IPS-15b (cell line): ENCODE data around the gene FGGY.
A peak's percentile ranks its signal among the peaks of the same experiment; 100 is the strongest.
"Not testable (repeated sequence)": the region's sequence is repeated elsewhere in the genome, so short reads cannot be mapped to it uniquely, and the experiment has no call there.

Experiments used
- H3K27me3 ChIP-seq: one replicate; pipeline ENCODE4 v1.6.1; 2013; ENCODE audit warnings: low read length; ENCODE audit not compliant: control insufficient read depth, insufficient read depth
- H3K36me3 ChIP-seq: one replicate; pipeline ENCODE4 v1.6.1; 2013; ENCODE audit warnings: low read length; ENCODE audit not compliant: control insufficient read depth, insufficient read depth
- H3K4me1 ChIP-seq: one replicate; pipeline ENCODE4 v1.6.1; 2013; ENCODE audit warnings: mild to moderate bottlenecking, low read length; ENCODE audit not compliant: control insufficient read depth, insufficient read depth
- H3K4me3 ChIP-seq: one replicate; pipeline ENCODE4 v1.5.1; 2013; ENCODE audit warnings: low read depth, low read length
- H3K9ac ChIP-seq: one replicate; pipeline ENCODE4 v1.6.1; 2013; ENCODE audit warnings: low read depth, mild to moderate bottlenecking, low read length
- H3K9me3 ChIP-seq: one replicate; pipeline ENCODE4 v1.6.1; 2013; ENCODE audit warnings: mild to moderate bottlenecking, low read length; ENCODE audit not compliant: control insufficient read depth, insufficient read depth

Gene FGGY

GRCh38 chr1:59641836-59642235, 344.9 kb downstream of the FGGY start:
- Histone ChIP-seq H3K9ac (no peak overlapping the region), H3K9me3 (no peaks in the 10 kb centered on the region)

DNA sequence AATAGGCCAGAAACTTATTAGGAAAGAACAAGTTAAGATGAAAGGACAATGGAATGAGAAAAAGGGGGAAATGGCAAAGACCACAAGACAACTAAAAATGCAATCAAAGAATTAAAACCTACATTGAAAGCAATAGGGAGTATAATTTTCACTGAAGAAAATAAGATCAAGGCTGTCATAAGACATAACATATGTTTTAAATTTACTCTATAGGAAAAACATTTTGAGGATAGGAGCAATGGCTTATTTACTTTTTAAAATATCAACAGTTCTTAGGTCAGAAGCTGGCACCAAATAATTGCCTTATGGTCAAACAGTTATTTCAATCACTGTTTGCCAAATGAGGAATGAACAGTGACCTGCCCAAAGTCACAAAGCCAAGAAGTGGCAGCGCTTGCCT, 346.6 kb downstream of the FGGY start:
- H3K9ac ChIP-seq, result no peak overlapping the region
- no peaks in the 10 kb centered on the region for H3K9me3 ChIP-seq
- no peak overlapping the region for H3K4me3 ChIP-seq
- H3K36me3 ChIP-seq, result no peaks in the 10 kb centered on the region
- no peaks in the 10 kb centered on the region for H3K4me1 ChIP-seq
- H3K27me3 ChIP-seq, result no peaks in the 10 kb centered on the region

More at GRCh38 chr1:59641836-59642235, 344.9 kb downstream of the FGGY start:
- Histone ChIP-seq H3K4me3 (no peak overlapping the region), H3K27me3 (no peaks in the 10 kb centered on the region), H3K4me1 (no peaks in the 10 kb centered on the region), H3K36me3 (no peaks in the 10 kb centered on the region)

GRCh38 chr1:59645893-59646292, 349.0 kb downstream of the FGGY start:
- Histone ChIP-seq H3K9ac (no peak overlapping the region), H3K27me3 (no peaks in the 10 kb centered on the region), H3K9me3 (no peaks in the 10 kb centered on the region), H3K4me1 (no peaks in the 10 kb centered on the region), H3K36me3 (no peaks in the 10 kb centered on the region), H3K4me3 (no peak overlapping the region)

DNA sequence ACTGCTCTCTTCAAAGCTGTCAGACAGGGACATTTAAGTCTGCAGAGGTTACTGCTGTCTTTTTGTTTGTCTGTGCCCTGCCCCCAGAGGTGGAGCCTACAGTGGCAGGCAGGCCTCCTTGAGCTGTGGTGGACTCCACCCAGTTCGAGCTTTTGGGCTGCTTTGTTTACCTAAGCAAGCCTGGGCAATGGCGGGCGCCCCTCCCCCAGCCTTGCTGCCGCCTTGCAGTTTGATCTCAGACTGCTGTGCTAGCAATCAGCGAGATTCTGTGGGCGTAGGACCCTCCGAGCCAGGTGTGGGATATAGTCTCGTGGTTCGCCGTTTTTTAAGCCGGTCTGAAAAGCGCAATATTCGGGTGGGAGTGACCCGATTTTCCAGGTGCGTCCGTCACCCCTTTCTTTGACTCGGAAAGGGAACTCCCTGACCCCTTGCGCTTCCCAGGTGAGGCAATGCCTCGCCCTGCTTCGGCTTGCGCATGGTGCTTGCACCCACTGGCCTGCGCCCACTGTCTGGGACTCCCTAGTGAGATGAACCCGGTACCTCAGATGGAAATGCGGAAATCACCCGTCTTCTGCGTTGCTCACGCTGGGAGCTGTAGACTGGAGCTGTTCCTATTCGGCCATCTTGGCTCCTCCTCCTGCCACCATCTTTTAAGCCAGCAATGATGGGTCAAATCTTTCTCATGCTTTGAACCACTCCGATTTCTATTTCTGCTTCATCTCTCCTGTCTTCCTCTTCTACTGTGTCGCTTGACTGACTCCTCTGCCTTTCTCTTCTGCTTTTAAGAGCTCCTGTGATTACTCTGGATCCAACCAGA, 356.5 kb downstream of the FGGY start:
- peak overlapping the region; percentile 27 for H3K4me3 ChIP-seq
- not testable (repeated sequence) for H3K9ac ChIP-seq, H3K36me3 ChIP-seq

GRCh38 chr1:59653968-59654367, 357.1 kb downstream of the FGGY start:
- H3K4me1 ChIP-seq, result no peaks in the 10 kb centered on the region

More for the DNA sequence above, 356.5 kb downstream of the FGGY start:
- not testable (repeated sequence) for H3K9me3 ChIP-seq, H3K27me3 ChIP-seq, H3K4me1 ChIP-seq

GRCh38 chr1:59657873-59658465, 361.1 kb downstream of the FGGY start:
- H3K36me3 ChIP-seq, result no peaks in the 10 kb centered on the region
- no peaks in the 10 kb centered on the region for H3K27me3 ChIP-seq
- H3K4me3 ChIP-seq, result no peak overlapping the region
- no peaks in the 10 kb centered on the region for H3K9me3 ChIP-seq
- H3K4me1 ChIP-seq, result no peaks in the 10 kb centered on the region
- no peak overlapping the region for H3K9ac ChIP-seq

More at GRCh38 chr1:59653968-59654367, 357.1 kb downstream of the FGGY start:
- Histone ChIP-seq H3K9me3 (no peaks in the 10 kb centered on the region), H3K36me3 (no peaks in the 10 kb centered on the region), H3K4me3 (peak overlapping the region; percentile 27), H3K9ac (no peak overlapping the region), H3K27me3 (no peaks in the 10 kb centered on the region)

GRCh38 chr1:59664166-59664565, 367.3 kb downstream of the FGGY start:
- Histone ChIP-seq H3K4me1 (peaks cover 11% of the 10 kb centered on the region), H3K4me3 (no peak overlapping the region), H3K27me3 (no peaks in the 10 kb centered on the region), H3K9ac (no peak overlapping the region), H3K9me3 (no peaks in the 10 kb centered on the region), H3K36me3 (no peaks in the 10 kb centered on the region)

- no peak overlapping the region for H3K9ac ChIP-seq
- no peaks in the 10 kb centered on the region for H3K27me3 ChIP-seq
Observed at GRCh38 chr1:59666106-59666505, 369.2 kb downstream of the FGGY start.

GRCh38 chr1:59667020-59667419, 370.1 kb downstream of the FGGY start:
- H3K27me3 ChIP-seq, result no peaks in the 10 kb centered on the region
- H3K9ac ChIP-seq, result no peak overlapping the region
- H3K4me1 ChIP-seq, result peaks cover 11% of the 10 kb centered on the region

More at GRCh38 chr1:59666106-59666505, 369.2 kb downstream of the FGGY start:
- Histone ChIP-seq H3K4me3 (no peak overlapping the region), H3K9me3 (no peaks in the 10 kb centered on the region), H3K4me1 (peaks cover 11% of the 10 kb centered on the region), H3K36me3 (no peaks in the 10 kb centered on the region)

DNA sequence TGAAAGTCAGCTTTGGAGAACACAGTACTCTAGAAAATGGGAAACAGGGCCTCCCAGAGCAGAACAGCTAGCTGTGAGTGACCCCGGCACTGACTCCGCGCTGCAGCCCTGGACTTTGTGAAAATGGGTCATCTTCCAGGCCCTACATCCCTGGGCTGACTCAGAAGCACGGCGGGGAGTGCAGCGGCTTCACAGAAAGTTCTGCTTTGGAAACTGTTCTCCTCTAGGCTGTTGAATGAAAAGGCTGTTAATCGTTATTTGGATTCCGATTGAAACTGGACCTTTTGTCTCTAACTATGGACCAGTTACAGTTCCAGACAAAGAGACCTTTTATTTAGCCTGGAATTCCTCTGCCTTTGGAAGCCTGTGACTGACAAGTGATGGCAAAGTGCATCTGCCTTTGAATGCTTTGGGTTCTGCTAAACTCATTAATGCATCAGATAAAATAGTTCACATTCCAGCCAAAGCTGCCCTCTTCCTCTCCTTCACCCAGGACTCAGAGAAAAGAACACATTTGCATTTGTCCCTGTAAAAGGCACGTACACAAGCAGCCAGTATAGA, 372.9 kb downstream of the FGGY start:
- H3K4me1 ChIP-seq, result peaks cover 7% of the 10 kb centered on the region
- H3K36me3 ChIP-seq, result no peaks in the 10 kb centered on the region
- H3K9ac ChIP-seq, result no peak overlapping the region
- H3K9me3 ChIP-seq, result no peaks in the 10 kb centered on the region
- no peak overlapping the region for H3K4me3 ChIP-seq
- H3K27me3 ChIP-seq, result no peaks in the 10 kb centered on the region

More at GRCh38 chr1:59667020-59667419, 370.1 kb downstream of the FGGY start:
- Histone ChIP-seq H3K4me3 (no peak overlapping the region), H3K9me3 (no peaks in the 10 kb centered on the region), H3K36me3 (no peaks in the 10 kb centered on the region)

DNA sequence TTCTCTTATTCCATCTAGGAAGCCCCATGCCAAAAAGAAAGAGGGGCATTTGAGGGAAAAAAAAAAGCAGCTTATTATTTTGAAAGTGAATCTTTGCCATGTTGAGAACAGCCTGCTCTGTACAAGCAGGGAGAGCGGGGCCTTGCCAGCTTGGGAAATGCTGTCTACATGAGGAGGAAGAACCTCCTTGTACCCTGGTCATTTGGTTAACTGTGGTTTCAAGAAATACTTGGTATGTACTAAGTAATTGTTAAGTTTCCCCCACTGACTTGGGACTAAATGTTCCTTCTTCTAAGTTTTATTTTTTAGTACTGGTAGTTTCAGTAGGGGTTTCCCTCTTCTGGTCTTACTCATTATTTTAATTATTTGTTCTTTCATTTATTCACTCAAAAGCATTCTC, 373.8 kb downstream of the FGGY start:
- no peak overlapping the region for H3K4me3 ChIP-seq
- no peaks in the 10 kb centered on the region for H3K36me3 ChIP-seq
- H3K4me1 ChIP-seq, result peaks cover 7% of the 10 kb centered on the region
- no peaks in the 10 kb centered on the region for H3K9me3 ChIP-seq
- no peaks in the 10 kb centered on the region for H3K27me3 ChIP-seq
- no peak overlapping the region for H3K9ac ChIP-seq
